GM12878 (cell line): ENCODE data around the gene AIP. TPM values are rescaled to one million over a fixed set of nuclear protein-coding genes. Genes with fewer than 3 reads are reported as not detected.
A peak's percentile ranks its signal among the peaks of the same experiment; 100 is the strongest.

ENCODE experiments used
- ASH2L ChIP-seq: fragments of 300-600, 200-600 bp; sonication (generic); IDR thresholded peaks from 2 replicates; pipeline ENCODE4 v1.6.1; 2017; ENCODE audit warnings: low read depth, mild to moderate bottlenecking, borderline replicate concordance
- BACH1 ChIP-seq: fragments of 450-650 bp; IDR thresholded peaks from 2 replicates; pipeline ENCODE4 v1.6.1; 2017; ENCODE audit warnings: mild to moderate bottlenecking, borderline replicate concordance
- BHLHE40 ChIP-seq, 2 experiments: fragments of 450-650 bp in 1 of 2; IDR thresholded peaks; 2 replicates each; pipeline ENCODE4 v1.6.1; 2011 to 2017; ENCODE audit warnings: low read depth in 2 of 2, borderline replicate concordance in 1 of 2, improper control_type of control experiment in 1 of 2, low read length in 1 of 2, mild to moderate bottlenecking in 1 of 2
- CBX5 ChIP-seq: sonication (generic); IDR thresholded peaks from 2 replicates; pipeline ENCODE4 v1.6.1; 2016; ENCODE audit warnings: low read depth, moderate library complexity, mild to moderate bottlenecking, inconsistent platforms
- CHD4 ChIP-seq: fragments of 200-600 bp; sonication (generic); IDR thresholded peaks from 2 replicates; pipeline ENCODE4 v1.6.1; 2016; ENCODE audit warnings: mild to moderate bottlenecking
- E2F4 ChIP-seq: IDR thresholded peaks from 2 replicates; pipeline ENCODE4 v1.6.1; 2012; ENCODE audit warnings: low read depth, low read length, improper control_type of control experiment
- EED ChIP-seq: sonication (generic); IDR thresholded peaks from 2 replicates; pipeline ENCODE4 v1.6.1; 2016; ENCODE audit warnings: antibody characterized with exemption, low read depth
- HCFC1 ChIP-seq: fragments of 150-350 bp; IDR thresholded peaks from 2 replicates; pipeline ENCODE4 v1.6.1; 2014; ENCODE audit warnings: low read length
- HDAC6 ChIP-seq: fragments of 200-600 bp; sonication (generic); IDR thresholded peaks from one replicate; pipeline ENCODE4 v1.8.0; 2017; ENCODE audit warnings: antibody characterized with exemption; ENCODE audit not compliant: unreplicated experiment
- HDGF ChIP-seq: fragments of 450-650 bp; IDR thresholded peaks from 2 replicates; pipeline ENCODE4 v1.6.1; 2016; ENCODE audit warnings: antibody characterized with exemption
- IKZF2 ChIP-seq, 2 experiments: fragments of 450-650 bp; IDR thresholded peaks; 2 replicates each; pipeline ENCODE4 v1.6.1; 2017; ENCODE audit warnings: mild to moderate bottlenecking in 2 of 2, moderate library complexity in 2 of 2
- PBX3 ChIP-seq: IDR thresholded peaks from 2 replicates; pipeline ENCODE4 v1.6.1; 2011; ENCODE audit warnings: mild to moderate bottlenecking, low read depth, low read length, moderate library complexity; ENCODE audit not compliant: insufficient replicate concordance
- PKNOX1 ChIP-seq: fragments of 450-650 bp; IDR thresholded peaks from 2 replicates; pipeline ENCODE4 v1.6.1; 2016; ENCODE audit warnings: mild to moderate bottlenecking
- POLR2A ChIP-seq: IDR thresholded peaks from 2 replicates; pipeline ENCODE4 v1.6.1; 2011; ENCODE audit warnings: low read depth, mild to moderate bottlenecking, low read length
- POLR2AphosphoS2 ChIP-seq: IDR thresholded peaks from 2 replicates; pipeline ENCODE4 v1.6.1; 2011; ENCODE audit warnings: low read depth, mild to moderate bottlenecking, low read length, improper control_type of control experiment, moderate library complexity
- POLR2AphosphoS5 ChIP-seq: IDR thresholded peaks from 2 replicates; pipeline ENCODE4 v1.6.1; 2011; ENCODE audit warnings: mild to moderate bottlenecking, low read length, inconsistent platforms
- SMARCA5 ChIP-seq: fragments of 450-650 bp; IDR thresholded peaks from 2 replicates; pipeline ENCODE4 v1.6.1; 2017; ENCODE audit warnings: mild to moderate bottlenecking
- SUPT20H ChIP-seq: IDR thresholded peaks from 2 replicates; pipeline ENCODE4 v1.6.1; 2011; ENCODE audit warnings: low read depth, mild to moderate bottlenecking, low read length, moderate library complexity, borderline replicate concordance; ENCODE audit not compliant: control insufficient read depth
- TCF3 ChIP-seq: IDR thresholded peaks from 2 replicates; pipeline ENCODE4 v1.6.1; 2012; ENCODE audit warnings: low read depth, mild to moderate bottlenecking, low read length, borderline replicate concordance; ENCODE audit not compliant: insufficient read depth
- USF1 ChIP-seq: IDR thresholded peaks from 2 replicates; pipeline ENCODE4 v1.6.1; 2011; ENCODE audit warnings: borderline replicate concordance, low read depth, mild to moderate bottlenecking, moderate library complexity, mixed read lengths, low read length; ENCODE audit not compliant: insufficient read depth; ENCODE audit errors: extremely low read length
- WRNIP1 ChIP-seq: IDR thresholded peaks from 2 replicates; pipeline ENCODE4 v1.6.1; 2011; ENCODE audit warnings: low read depth, low read length, improper control_type of control experiment, borderline replicate concordance
- ZBTB11 ChIP-seq: fragments of 450-650 bp; formaldehyde crosslinking; IDR thresholded peaks from 2 replicates; pipeline ENCODE4 v1.5.0; 2022; ENCODE audit warnings: mild to moderate bottlenecking, missing genetic modification characterization
- ZNF207 ChIP-seq: fragments of 450-650 bp; IDR thresholded peaks from 2 replicates; pipeline ENCODE4 v1.6.1; 2014; ENCODE audit warnings: antibody characterized with exemption, mild to moderate bottlenecking, borderline replicate concordance
- polyA plus RNA-seq, 11 experiments: library from polyadenylated mRNA; depleted of rRNA in 4 of 11; unstranded in 6 of 11; stranded (reverse) in 5 of 11; fragments of >200 nt; fragmentation: Nextera tagmentation in 4 of 11; fragmentation: Illumina TruSeq in 1 of 11; extraction: Ambion mirVana in 4 of 11; extraction: Trizol in 1 of 11; gene quantifications; 1 replicate in 1 of 11; 2 replicates in 10 of 11; pipeline versions ENCODE4 v1.2.1 to v1.2.3, GENCODE V29; 2011 to 2016; ENCODE audit warnings: inconsistent platforms in 2 of 11, missing spikeins in 2 of 11, low read depth in 1 of 11
- total RNA-seq, 4 experiments: library from RNA; depleted of rRNA in 3 of 4; stranded (reverse); fragments of >200 nt in 3 of 4; fragmentation: Illumina TruSeq in 1 of 4; extraction: Trizol in 1 of 4; gene quantifications; 2 replicates each; pipeline versions ENCODE4 v1.2.1 to v1.2.3, GENCODE V29; 2013 to 2021

Gene AIP
- total and polyA plus RNA-seq, 10 of the 15 experiments (the other 5 are each of a cell fraction or from before 2014, with no cell fraction given), result 12.6 to 164 (median 104) TPM

GRCh38 chr11:67437082-67437808, 45.6 kb upstream of the AIP start, which contains the start of gene PTPRCAP (continued):
- TF ChIP-seq ZBTB11 (CRISPR knock-in tag) (no peak), E2F4 (no peak), BHLHE40 (IDR thresholded peaks at IDR 0.05; ENCODE audit: borderline replicate concordance in 1 of 2, low read depth in 2 of 2, low read length in 1 of 2) (peak; percentile 28 to 55; a peak in 3 of 4 replicates), BACH1 (0 out of 2 replicates have a peak, but pooled peaks have one; percentile 34), SMARCA5 (no peak), POLR2A (peak; percentile 94), ASH2L (no peak), POLR2AphosphoS5 (peak; percentile 97), PKNOX1 (no peak; the same call in 1 of the 2 replicates), HDGF (0 out of 2 replicates have a peak, but pooled peaks have one; percentile 23), CBX5 (no peak), WRNIP1 (no peak), EED (peak; percentile 56; the same call in 1 of the 2 replicates), USF1 (no peak), ZNF207 (peak; percentile 69; the same call in 1 of the 2 replicates), SUPT20H (no peak), HCFC1 (no peak), POLR2AphosphoS2 (peak; percentile 78), PBX3 (peak; percentile 14), IKZF2 (IDR thresholded peaks at IDR 0.05) (peak; percentile 15 to 31; a peak in 3 of 4 replicates), HDAC6 (no peak), CHD4 (no peak), TCF3 (peak; percentile 82)
